Panc1 (cell line): ENCODE measurements around the gene HRH2. TPM values are rescaled to one million over a fixed set of nuclear protein-coding genes. Genes with fewer than 3 reads are reported as not detected.

Source experiments
- ATAC-seq: fragments of 200-7000 bp; cut with Tn5 transposase; 2 replicates; pipeline ENCODE4 v1.9.1; 2020; ENCODE audit warnings: mild to moderate bottlenecking, moderate library complexity
- BruUV-seq: library from RNA; stranded (reverse); fragments of 400-500 nt; replicated peaks from 2 replicates; lab custom pipeline; 2021; lab: Mats Ljungman, UMichigan
- CTCF ChIA-PET: fragments of 300-600 bp; sonication (Branson Sonifier 250); formaldehyde crosslinking; loops from one replicate; lab custom pipeline; 2022; ENCODE audit warnings: antibody characterized with exemption; lab: Charles Lee
- POLR2A ChIA-PET: fragments of 300-600 bp; sonication (Branson Sonifier 250); formaldehyde crosslinking; loops from one replicate; lab custom pipeline; 2022; ENCODE audit warnings: antibody characterized with exemption; lab: Charles Lee
- DNase-seq: peaks from one replicate; pipeline ENCODE4 v3.0.0-alpha.2; 2010; ENCODE audit warnings: low read depth, low spot score
- H3K27ac ChIP-seq: 2 replicates; pipeline ENCODE4 v1.5.1; 2011; ENCODE audit warnings: mild to moderate bottlenecking, low read length, inconsistent platforms
- H3K27me3 ChIP-seq: fragments of 200-500 bp; sonication (Bioruptor generic); 2 replicates; pipeline ENCODE4 v1.6.0; 2014; ENCODE audit warnings: low read length, inconsistent platforms; ENCODE audit not compliant: control insufficient read depth, insufficient read depth
- H3K36me3 ChIP-seq: fragments of 200-500 bp; sonication (Bioruptor generic); 2 replicates; pipeline ENCODE4 v1.5.1; 2014; ENCODE audit warnings: inconsistent platforms, mild to moderate bottlenecking, low read length, moderate library complexity; ENCODE audit not compliant: control insufficient read depth, insufficient read depth
- H3K4me1 ChIP-seq: 2 replicates; pipeline ENCODE4 v1.5.1; 2011; ENCODE audit warnings: inconsistent platforms, mild to moderate bottlenecking, low read length, moderate library complexity; ENCODE audit not compliant: control insufficient read depth, insufficient read depth
- H3K4me3 ChIP-seq, 2 experiments: 2 replicates each; pipeline ENCODE4 v1.5.1; 2011 to 2012; ENCODE audit warnings: low read depth in 2 of 2, low read length in 2 of 2, mild to moderate bottlenecking in 2 of 2, inconsistent platforms in 1 of 2, moderate library complexity in 1 of 2
- H3K9me3 ChIP-seq: fragments of 200-500 bp; sonication (Bioruptor generic); 2 replicates; pipeline ENCODE4 v1.5.1; 2014; ENCODE audit warnings: low read depth, mild to moderate bottlenecking, inconsistent platforms, low read length, moderate library complexity; ENCODE audit not compliant: control insufficient read depth, insufficient read depth
- POLR2AphosphoS5 ChIP-seq: IDR thresholded peaks from 2 replicates; pipeline ENCODE4 v1.6.1; 2012; ENCODE audit warnings: mild to moderate bottlenecking, low read depth, low read length, moderate library complexity
- REST ChIP-seq, 2 experiments: IDR thresholded peaks; 2 replicates each; pipeline ENCODE4 v1.6.1; 2011 to 2012; ENCODE audit warnings: low read depth in 2 of 2, control low read depth in 1 of 2, low read length in 1 of 2, mild to moderate bottlenecking in 1 of 2, moderate library complexity in 1 of 2; ENCODE audit not compliant: insufficient read depth in 1 of 2
- SIN3A ChIP-seq: IDR thresholded peaks from 2 replicates; pipeline ENCODE4 v1.6.1; 2012; ENCODE audit warnings: low read depth, mild to moderate bottlenecking, low read length, moderate library complexity, borderline replicate concordance; ENCODE audit not compliant: insufficient read depth
- TCF7L2 ChIP-seq: IDR thresholded peaks from 2 replicates; pipeline ENCODE4 v1.6.1; 2011; ENCODE audit warnings: mild to moderate bottlenecking, low read depth, low read length, inconsistent platforms
- in situ Hi-C: cut with HindIII; loops from 2 replicates; pipeline ENCODE4 v1.10.0; 2016; ENCODE audit warnings: low sequenced_read_pairs, low pct_unique_long_range_greater_than_20kb
- intact Hi-C: fragments of 100-400 bp; cut with micrococcal nuclease; formaldehyde crosslinking; loops from one replicate; pipeline ENCODE4 v1.10.0; 2022; ENCODE audit not compliant: unreplicated experiment
- total RNA-seq: library from RNA; stranded (reverse); gene quantifications from one replicate; pipeline ENCODE4 v1.2.1, GENCODE V29; 2021; ENCODE audit not compliant: unreplicated experiment
- TF ChIP-seq, protein P1 (sequence below): fragments of 450-650 bp; IDR thresholded peaks from 2 replicates; pipeline ENCODE4 v1.5.1; 2017; ENCODE audit warnings: mild to moderate bottlenecking

The HRH2 gene
- total RNA-seq, 1 experiment from 2014 or later = 0.33 TPM

DNA sequence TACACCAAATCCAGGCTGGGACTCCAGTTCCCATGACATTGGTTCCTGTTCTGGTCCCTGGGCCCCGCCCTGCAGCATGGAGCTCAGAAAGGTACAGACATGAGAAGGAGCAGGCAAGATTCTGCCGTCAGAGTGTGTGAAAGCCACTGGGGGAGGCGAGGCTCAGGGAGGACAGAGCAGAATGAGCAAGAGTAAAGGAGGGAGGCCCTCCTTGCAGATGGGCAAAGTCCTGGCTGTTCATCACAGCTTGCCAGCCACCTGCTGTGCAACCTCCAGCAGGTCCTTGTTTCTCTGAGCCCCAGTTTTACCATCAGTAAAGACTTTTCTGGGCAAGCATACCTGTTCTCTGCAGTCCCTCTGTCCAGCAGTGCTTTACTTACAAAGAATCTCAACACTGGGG lies 73.3 kb downstream of the HRH2 start:
- no TSS peak for BruUV-seq
- ChIA-PET CTCF (no interaction called here), POLR2A (no interaction called here)
- no peaks in the 10 kb centered on the region for H3K27me3 ChIP-seq
- no peak overlapping the region for H3K4me3 ChIP-seq
- DNase-seq = no peak
- H3K9me3 ChIP-seq = no peaks in the 10 kb centered on the region; the same call in 1 of the 2 replicates
- in situ Hi-C loops (no loop called here), intact Hi-C loops (no loop called here)
- no peak for TF ChIP-seq REST (IDR thresholded peaks at IDR 0.05; ENCODE audit: insufficient read depth in 1 of 2, low read depth in 2 of 2, low read length in 1 of 2)
- no peak for TF ChIP-seq POLR2AphosphoS5
- no peak for TF ChIP-seq SIN3A
- TF ChIP-seq TCF7L2 = no peak
- TF ChIP-seq, protein P1, sequence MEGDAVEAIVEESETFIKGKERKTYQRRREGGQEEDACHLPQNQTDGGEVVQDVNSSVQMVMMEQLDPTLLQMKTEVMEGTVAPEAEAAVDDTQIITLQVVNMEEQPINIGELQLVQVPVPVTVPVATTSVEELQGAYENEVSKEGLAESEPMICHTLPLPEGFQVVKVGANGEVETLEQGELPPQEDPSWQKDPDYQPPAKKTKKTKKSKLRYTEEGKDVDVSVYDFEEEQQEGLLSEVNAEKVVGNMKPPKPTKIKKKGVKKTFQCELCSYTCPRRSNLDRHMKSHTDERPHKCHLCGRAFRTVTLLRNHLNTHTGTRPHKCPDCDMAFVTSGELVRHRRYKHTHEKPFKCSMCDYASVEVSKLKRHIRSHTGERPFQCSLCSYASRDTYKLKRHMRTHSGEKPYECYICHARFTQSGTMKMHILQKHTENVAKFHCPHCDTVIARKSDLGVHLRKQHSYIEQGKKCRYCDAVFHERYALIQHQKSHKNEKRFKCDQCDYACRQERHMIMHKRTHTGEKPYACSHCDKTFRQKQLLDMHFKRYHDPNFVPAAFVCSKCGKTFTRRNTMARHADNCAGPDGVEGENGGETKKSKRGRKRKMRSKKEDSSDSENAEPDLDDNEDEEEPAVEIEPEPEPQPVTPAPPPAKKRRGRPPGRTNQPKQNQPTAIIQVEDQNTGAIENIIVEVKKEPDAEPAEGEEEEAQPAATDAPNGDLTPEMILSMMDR = no peak
- H3K4me1 ChIP-seq = peaks cover 3% of the 10 kb centered on the region; the same call in 1 of the 2 replicates
- ATAC-seq = no peak
- no peaks in the 10 kb centered on the region for H3K36me3 ChIP-seq
- H3K27ac ChIP-seq = no peak overlapping the region

- in situ Hi-C loops = no loop called here
- POLR2A ChIA-PET = no interaction called here
- H3K27me3 ChIP-seq = no peaks in the 10 kb centered on the region
- no peak for DNase-seq
- intact Hi-C loops = no loop called here
- no peaks in the 10 kb centered on the region for H3K36me3 ChIP-seq
- no peak for TF ChIP-seq SIN3A
- TF ChIP-seq, protein P1 = no peak
- CTCF ChIA-PET = no interaction called here
- no peaks in the 10 kb centered on the region; the same call in 1 of the 2 replicates for H3K9me3 ChIP-seq
- BruUV-seq = no TSS peak
- no peak for ATAC-seq
- H3K4me1 ChIP-seq = peaks cover 3% of the 10 kb centered on the region; the same call in 1 of the 2 replicates
- no peak overlapping the region for H3K27ac ChIP-seq
- H3K4me3 ChIP-seq = no peak overlapping the region
Measured at GRCh38 chr5:175731756-175732465, 74.0 kb downstream of the HRH2 start.
